ENCODE measurements around the gene SSR3.
A peak's percentile ranks its signal among the peaks of the same experiment; 100 is the strongest.

SSR3 gene

DNA sequence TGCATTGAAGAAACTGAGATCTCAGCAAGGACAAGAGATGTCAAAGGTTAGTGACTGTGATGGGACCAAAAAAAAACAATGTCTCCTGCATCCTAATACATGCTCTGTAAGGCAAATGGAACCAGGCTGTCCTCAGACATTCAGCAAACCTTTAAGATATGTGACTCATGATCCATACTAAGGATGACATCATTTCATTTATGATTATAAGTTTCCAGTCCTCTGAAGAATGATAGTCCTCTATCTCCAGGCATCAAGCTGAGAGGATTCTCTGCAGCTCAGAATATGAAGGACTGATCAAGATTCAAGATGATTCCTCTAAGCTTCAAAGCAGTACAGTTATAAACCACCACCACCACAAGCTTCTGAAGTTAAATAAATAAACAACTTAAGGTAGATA lies 47.6 kb downstream of the SSR3 start:
- FAIRE-seq = no peak

DNA sequence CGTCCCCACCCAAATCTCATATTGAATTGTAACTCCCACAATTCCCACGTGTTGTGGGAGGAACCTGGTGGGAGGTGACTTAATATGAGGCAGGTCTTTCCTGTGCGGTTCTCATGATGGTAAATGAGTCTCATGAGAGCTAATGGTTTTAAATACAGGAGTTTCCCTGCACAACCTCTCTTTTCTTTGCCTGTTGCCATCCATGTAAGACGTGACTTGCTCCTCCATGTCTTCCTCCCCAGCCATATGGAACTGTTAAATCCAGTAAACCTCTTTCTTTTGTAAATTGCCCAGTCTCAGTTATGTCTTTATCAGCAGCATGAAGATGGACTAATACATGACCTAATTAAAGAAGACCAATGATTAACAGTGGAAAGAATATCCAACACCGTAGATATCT lies 56.6 kb downstream of the SSR3 start:
- TF ChIP-seq TAF1 (IDR thresholded peaks at IDR 0.05; ENCODE audit: low read depth, low read length) (no peak), POLR2A (IDR thresholded peaks at IDR 0.05; ENCODE audit: low read depth, low read length) (no peak), SPI1 (IDR thresholded peaks at IDR 0.05; ENCODE audit: low read depth, low read length) (no peak), POLR2AphosphoS5 (IDR thresholded peaks at IDR 0.05; ENCODE audit: low read depth, low read length) (no peak), PAX5 (IDR thresholded peaks at IDR 0.05; ENCODE audit: insufficient read depth, low read length, severe bottlenecking) (no peak), POU2F2 (IDR thresholded peaks at IDR 0.05; ENCODE audit: low read depth, low read length) (no peak)
- no peak for FAIRE-seq
- no peak for DNase-seq (ENCODE audit: insufficient read length, low spot score)

More for the DNA sequence above, 47.6 kb downstream of the SSR3 start:
- no peak for TF ChIP-seq PAX5 (IDR thresholded peaks at IDR 0.05; ENCODE audit: insufficient read depth, low read length, severe bottlenecking)
- TF ChIP-seq TAF1 (IDR thresholded peaks at IDR 0.05; ENCODE audit: low read depth, low read length) = no peak
- TF ChIP-seq POLR2A (IDR thresholded peaks at IDR 0.05; ENCODE audit: low read depth, low read length) = no peak
- no peak for TF ChIP-seq POU2F2 (IDR thresholded peaks at IDR 0.05; ENCODE audit: low read depth, low read length)
- TF ChIP-seq SPI1 (IDR thresholded peaks at IDR 0.05; ENCODE audit: low read depth, low read length) = no peak
- TF ChIP-seq POLR2AphosphoS5 (IDR thresholded peaks at IDR 0.05; ENCODE audit: low read depth, low read length) = no peak
- no peak for DNase-seq (ENCODE audit: insufficient read length, low spot score)

DNA sequence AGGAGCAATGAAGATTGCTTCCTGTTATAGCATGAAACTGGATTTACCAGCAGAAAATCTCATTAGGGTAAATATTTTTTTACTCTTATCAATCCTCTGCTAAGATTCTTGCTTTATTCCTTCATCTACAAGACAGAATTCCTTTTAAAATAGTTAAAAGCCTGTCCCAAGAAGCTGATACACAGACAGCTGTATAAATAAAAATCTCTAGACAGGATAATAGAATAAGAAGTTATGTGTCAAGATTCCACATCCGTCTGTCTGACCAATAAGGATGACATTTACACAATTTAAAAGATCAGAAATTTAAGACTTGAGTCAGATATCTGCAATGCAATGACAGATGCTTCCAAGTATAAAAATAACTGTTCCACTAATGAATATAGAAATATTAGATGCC lies 57.6 kb downstream of the SSR3 start:
- FAIRE-seq = no peak
- DNase-seq (ENCODE audit: insufficient read length, low spot score) = no peak

DNA sequence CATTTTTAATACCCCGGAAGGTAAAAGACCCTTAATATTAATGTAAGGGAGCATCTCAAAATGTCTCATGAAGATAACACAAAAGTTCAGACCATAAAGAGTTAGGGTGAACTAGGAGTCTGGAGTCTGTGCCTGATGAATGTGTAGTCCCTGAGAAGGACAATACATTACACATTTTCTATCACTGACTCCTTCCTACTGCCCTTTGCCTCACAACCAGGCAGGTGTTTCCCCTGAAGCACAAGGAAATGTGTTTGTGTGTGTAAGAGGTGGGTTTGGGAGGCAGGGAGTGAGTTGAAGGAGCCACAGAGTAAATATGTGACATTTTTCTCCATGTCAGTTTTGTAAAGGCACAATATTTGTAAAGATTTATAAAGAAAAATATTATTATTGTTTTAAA lies 59.1 kb downstream of the SSR3 start:
- TF ChIP-seq TAF1 (IDR thresholded peaks at IDR 0.05; ENCODE audit: low read depth, low read length) = no peak
- DNase-seq (ENCODE audit: insufficient read length, low spot score) (no peak), FAIRE-seq (no peak)

More for the DNA sequence above, 57.6 kb downstream of the SSR3 start:
- TF ChIP-seq SPI1 (IDR thresholded peaks at IDR 0.05; ENCODE audit: low read depth, low read length) = no peak
- TF ChIP-seq POLR2A (IDR thresholded peaks at IDR 0.05; ENCODE audit: low read depth, low read length) = no peak
- TF ChIP-seq PAX5 (IDR thresholded peaks at IDR 0.05; ENCODE audit: insufficient read depth, low read length, severe bottlenecking) = no peak
- TF ChIP-seq TAF1 (IDR thresholded peaks at IDR 0.05; ENCODE audit: low read depth, low read length) = no peak
- no peak for TF ChIP-seq POU2F2 (IDR thresholded peaks at IDR 0.05; ENCODE audit: low read depth, low read length)
- TF ChIP-seq POLR2AphosphoS5 (IDR thresholded peaks at IDR 0.05; ENCODE audit: low read depth, low read length) = no peak

DNA sequence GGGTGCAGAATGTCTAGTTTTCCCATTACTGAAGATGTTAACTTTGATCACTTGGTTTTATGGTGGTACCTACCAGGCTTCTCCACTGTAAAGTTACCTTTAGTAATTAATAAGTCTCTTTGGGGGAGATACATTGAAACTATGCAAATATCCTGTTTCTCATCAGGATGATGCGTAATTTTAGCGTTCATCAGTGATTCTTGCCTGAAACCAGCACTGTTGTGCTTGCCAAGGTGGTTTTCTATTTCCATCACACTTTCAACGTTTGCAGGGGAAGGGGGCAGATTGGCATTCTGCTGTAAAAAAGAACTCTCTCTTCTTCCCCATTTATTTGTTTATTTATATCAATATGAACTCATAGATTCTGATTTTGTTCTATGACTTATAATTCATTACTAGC lies 61.0 kb downstream of the SSR3 start:
- no peak for TF ChIP-seq POU2F2 (IDR thresholded peaks at IDR 0.05; ENCODE audit: low read depth, low read length)
- TF ChIP-seq TAF1 (IDR thresholded peaks at IDR 0.05; ENCODE audit: low read depth, low read length) = no peak
- TF ChIP-seq PAX5 (IDR thresholded peaks at IDR 0.05; ENCODE audit: insufficient read depth, low read length, severe bottlenecking) = no peak
- TF ChIP-seq SPI1 (IDR thresholded peaks at IDR 0.05; ENCODE audit: low read depth, low read length) = no peak
- TF ChIP-seq POLR2A (IDR thresholded peaks at IDR 0.05; ENCODE audit: low read depth, low read length) = no peak
- TF ChIP-seq POLR2AphosphoS5 (IDR thresholded peaks at IDR 0.05; ENCODE audit: low read depth, low read length) = no peak
- FAIRE-seq (peak; percentile 35), DNase-seq (ENCODE audit: insufficient read length, low spot score) (no peak)

DNA sequence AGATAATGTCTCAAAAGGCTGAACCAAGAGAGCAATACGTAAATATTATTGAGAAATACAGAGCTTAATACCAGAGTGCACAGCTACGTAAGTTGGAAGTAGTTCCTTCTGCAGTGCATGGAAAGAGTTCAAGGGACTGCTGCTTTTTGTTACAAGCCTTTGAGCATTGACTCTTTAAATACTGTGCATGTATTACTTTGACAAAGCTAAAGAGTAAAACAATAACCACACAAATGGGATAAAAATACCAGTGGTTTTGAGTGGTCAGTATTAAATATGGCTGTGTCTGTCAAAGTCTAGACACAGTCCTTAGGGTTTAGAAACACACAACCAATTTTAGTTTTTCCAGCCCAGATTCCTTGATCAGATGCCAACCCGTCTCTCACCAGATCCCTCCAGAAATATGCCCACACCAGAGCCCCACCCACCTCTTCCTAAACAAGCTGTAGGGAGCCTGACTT lies 62.1 kb downstream of the SSR3 start:
- FAIRE-seq = no peak
- no peak for DNase-seq (ENCODE audit: insufficient read length, low spot score)
- no peak for TF ChIP-seq POLR2A (IDR thresholded peaks at IDR 0.05; ENCODE audit: low read depth, low read length)
- no peak for TF ChIP-seq POLR2AphosphoS5 (IDR thresholded peaks at IDR 0.05; ENCODE audit: low read depth, low read length)
- TF ChIP-seq POU2F2 (IDR thresholded peaks at IDR 0.05; ENCODE audit: low read depth, low read length) = no peak
- no peak for TF ChIP-seq SPI1 (IDR thresholded peaks at IDR 0.05; ENCODE audit: low read depth, low read length)
- no peak for TF ChIP-seq PAX5 (IDR thresholded peaks at IDR 0.05; ENCODE audit: insufficient read depth, low read length, severe bottlenecking)
- no peak for TF ChIP-seq TAF1 (IDR thresholded peaks at IDR 0.05; ENCODE audit: low read depth, low read length)

DNA sequence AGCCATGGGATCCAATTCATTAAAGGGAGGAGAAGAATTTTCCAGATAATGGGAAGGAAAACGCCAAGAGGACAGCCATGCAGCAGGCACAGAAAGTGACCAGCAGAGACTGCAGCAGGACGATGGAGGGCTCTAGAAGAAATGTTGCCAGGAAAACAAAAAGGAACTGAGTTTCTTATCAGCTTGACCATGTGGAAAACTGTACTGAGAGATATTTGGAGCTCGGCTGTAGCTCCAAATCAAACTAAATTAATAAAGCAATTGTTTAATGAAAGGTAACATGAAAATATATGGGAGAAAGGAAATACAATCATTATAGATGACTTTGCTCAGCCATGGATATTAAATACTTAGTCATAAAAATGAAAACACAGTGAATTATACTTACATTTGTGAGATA lies 63.7 kb downstream of the SSR3 start:
- no peak for DNase-seq (ENCODE audit: insufficient read length, low spot score)
- TF ChIP-seq POLR2AphosphoS5 (IDR thresholded peaks at IDR 0.05; ENCODE audit: low read depth, low read length) (no peak), POU2F2 (IDR thresholded peaks at IDR 0.05; ENCODE audit: low read depth, low read length) (no peak), PAX5 (IDR thresholded peaks at IDR 0.05; ENCODE audit: insufficient read depth, low read length, severe bottlenecking) (no peak), POLR2A (IDR thresholded peaks at IDR 0.05; ENCODE audit: low read depth, low read length) (no peak), TAF1 (IDR thresholded peaks at IDR 0.05; ENCODE audit: low read depth, low read length) (no peak), SPI1 (IDR thresholded peaks at IDR 0.05; ENCODE audit: low read depth, low read length) (no peak)
- no peak for FAIRE-seq
